SH-SY5Y (cell line): ENCODE measurements around the gene SLC12A7.

Experiments
- GATA2 ChIP-seq: IDR thresholded peaks from 2 replicates; pipeline ENCODE4 v1.6.1; 2011; ENCODE audit warnings: mild to moderate bottlenecking, low read depth, low read length
- GATA3 ChIP-seq: IDR thresholded peaks from 2 replicates; pipeline ENCODE4 v1.6.1; 2011; ENCODE audit warnings: low read depth, mild to moderate bottlenecking, low read length, moderate library complexity

DNA sequence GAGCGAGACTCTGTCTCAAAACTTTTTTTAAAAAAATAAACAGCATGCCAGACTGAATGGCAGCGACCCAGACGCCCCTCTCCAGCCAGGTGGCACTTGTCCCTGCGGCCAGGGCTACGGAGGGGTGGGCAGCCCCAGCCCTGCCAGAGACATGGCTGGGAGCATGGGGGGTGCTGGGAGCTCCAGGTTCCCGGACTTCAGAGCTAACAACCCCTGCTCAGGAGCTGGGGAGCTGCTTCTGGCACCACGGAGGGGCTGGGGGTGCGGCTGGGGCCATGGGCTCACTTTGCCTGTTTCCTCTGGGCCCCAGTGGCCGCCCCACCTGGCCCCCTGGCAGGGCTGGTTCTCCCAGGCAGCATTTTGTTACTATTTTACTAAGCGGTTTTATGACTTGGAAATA is 49.9 kb downstream of the SLC12A7 start:
- TF ChIP-seq GATA2 (no peak), GATA3 (no peak)
